CD4-positive, alpha-beta T cell treated with Interleukin-12 subunit alpha and Interleukin-12 subunit beta, for 1 hour (primary cell): ENCODE measurements around the gene FLNB.

Experiments used
- DNase-seq: peaks from one replicate; pipeline ENCODE4 v3.0.0-alpha.2; 2020

FLNB gene

DNA sequence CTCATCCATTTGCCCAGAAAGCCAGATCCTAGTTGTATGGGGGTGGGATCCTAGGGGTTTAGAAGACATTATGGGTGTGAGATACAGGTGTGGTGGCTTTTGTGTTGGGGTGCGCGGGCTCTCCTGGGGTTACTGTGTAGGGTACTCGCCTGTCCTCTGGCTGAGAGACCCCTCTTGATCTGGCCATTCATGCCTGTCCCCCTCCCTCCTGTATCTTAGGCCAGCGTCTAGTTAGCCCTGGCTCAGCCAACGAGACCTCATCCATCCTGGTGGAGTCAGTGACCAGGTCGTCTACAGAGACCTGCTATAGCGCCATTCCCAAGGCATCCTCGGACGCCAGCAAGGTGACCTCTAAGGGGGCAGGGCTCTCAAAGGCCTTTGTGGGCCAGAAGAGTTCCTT is 161.1 kb downstream of the FLNB start:
- no peak for DNase-seq

DNA sequence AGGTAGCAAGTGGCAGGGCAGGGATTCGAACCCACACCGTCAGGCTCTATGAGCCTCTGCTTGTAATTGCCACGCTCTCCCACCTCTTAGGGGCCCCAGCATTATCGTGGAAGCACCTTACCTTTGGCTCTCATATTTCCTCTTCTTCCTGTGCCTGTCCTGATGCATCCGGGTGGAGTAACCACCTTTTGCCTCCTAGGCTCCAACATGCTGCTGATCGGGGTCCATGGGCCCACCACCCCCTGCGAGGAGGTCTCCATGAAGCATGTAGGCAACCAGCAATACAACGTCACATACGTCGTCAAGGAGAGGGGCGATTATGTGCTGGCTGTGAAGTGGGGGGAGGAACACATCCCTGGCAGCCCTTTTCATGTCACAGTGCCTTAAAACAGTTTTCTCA is 162.2 kb downstream of the FLNB start:
- DNase-seq, result no peak

DNA sequence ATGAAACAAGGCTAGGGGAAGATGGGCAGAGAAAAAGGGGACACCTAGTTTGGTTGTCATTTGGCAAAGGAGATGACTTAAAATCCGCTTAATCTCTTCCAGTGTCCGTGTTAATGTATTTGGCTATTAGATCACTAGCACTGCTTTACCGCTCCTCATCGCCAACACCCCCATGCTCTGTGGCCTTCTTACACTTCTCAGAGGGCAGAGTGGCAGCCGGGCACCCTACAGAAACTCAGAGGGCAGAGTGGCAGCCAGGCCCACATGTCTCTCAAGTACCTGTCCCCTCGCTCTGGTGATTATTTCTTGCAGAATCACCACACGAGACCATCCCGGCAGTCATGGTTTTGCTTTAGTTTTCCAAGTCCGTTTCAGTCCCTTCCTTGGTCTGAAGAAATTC is 162.9 kb downstream of the FLNB start:
- no peak for DNase-seq

DNA sequence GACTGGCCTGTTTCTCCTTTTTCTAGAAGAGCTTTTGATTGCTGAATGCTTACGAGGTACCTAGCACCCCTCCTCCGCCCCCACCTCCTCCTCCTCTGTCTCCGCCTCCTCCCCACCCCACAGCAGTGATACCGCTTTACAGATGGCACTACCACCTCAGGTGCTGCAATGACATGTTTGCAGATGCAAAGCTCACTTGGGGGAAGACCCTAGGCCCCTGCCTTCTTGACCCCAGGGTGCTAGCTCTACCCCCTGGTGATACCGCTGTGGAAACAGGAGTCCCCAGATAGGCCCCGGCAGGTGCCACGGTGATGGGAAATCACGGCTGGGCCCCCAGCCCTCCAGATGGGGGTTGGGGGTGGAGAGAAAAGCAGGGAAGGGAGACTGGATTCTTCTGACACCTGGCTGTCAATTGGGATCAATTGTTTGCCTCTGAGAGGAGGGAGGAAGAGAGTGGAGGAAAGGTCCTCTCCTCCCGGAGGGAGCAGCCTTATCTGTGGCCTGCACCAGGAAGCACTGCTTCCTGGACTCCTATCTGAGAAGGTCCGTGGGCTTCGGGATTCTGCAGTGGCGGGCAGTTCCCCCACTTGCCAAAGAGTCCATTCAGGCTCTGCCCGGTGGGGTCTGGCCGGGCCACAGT is 164.9 kb downstream of the FLNB start:
- DNase-seq, result no peak

DNA sequence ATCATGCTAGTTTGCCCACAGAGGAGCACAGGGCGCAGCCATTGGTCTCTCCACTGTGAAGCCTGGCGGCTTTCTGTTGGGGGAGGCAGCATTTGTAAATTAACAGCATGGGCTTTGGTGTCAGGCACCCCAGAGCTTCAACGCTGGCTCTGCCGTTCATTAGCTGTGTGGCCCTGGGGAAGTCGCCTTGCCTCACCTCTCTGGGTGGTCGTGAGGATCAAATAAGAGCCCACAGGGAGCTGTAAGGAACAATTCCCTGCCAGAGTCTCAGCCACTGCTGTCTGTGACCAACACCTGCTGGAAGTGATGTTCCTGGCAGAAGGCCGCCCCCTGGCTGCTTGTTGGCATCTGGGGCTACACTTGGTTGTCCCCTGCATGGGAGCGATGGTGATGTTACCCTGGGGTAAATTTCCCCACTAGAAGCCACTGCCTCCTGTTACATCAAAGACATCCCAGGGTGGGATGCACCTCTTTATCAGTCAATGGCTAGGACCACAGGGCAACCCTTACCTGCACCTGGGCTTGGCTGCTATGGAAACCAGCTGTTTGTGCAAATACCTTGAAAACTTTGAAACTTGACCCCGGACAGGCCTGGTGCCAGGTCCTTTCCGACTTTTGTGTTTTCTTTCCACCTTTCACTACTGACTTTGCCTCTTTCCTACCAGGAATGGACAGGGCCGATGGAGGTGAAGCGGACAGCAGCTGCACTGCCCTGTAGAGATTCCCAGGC is 165.6 kb downstream of the FLNB start:
- peak; percentile 22 for DNase-seq

DNA sequence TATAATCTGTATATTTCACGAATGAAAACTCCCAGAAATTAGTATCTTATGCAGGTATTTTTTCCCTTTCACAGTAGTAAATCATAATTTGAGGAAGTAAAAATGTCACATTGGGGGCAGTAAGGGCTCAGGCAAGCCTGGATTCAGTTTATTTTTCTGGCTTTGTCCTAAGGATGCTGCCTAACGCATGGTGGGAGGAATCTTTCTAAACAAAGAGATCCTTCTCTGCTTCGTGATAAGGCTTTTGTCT is 166.9 kb downstream of the FLNB start:
- DNase-seq, result no peak

DNA sequence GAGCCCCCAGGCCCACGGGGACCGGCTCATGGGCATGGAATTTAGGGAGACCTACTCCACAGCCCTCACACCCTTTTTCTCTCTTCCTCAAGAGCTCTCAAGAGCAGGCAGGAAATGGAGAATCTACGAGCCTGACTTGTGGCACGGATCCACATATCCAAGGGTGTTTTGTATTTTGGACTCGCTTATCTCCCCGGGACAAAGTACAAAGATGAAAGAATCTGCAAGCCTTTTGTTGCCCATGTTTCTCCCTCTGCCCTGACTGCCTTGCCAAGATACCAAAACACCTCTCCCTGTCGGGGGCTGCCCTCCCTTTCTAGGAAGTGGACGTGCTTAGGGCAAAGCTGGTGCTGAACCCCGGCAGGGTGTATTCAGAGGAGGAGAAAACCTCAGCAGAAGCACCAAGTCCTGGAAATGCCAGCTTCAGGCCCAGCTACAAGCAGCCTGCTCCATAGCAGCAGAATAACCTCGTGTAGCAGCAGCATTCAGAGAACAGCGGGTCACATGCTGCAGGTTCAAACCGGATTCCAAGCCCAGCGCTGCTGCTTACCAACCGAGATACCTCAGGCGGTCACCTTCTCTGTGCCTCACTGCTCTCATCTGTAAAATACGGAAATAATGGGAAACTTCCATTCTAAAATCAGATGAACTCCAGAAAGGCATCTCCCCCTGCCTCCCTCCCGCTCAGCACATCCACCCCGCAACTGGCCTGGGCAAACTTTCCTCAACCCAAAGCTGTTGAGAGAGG is 167.4 kb downstream of the FLNB start:
- DNase-seq, result no peak

DNA sequence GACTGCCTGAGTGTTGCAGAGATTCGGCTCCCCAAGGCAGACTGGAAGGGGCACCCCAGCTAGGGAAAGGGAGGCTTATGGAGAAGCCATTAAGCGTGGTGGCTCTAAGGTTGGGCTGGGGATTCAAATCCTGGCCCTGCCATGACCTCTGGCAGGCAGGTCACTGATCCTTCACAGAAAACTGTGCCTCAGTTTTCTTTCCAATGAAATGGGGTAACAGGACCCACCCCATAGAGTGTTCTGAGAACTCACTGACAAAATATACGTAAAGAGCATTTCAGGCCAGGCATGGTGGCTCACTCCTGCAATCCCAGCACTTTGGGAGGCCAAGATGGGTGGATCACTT is 167.9 kb downstream of the FLNB start:
- DNase-seq, result no peak

DNA sequence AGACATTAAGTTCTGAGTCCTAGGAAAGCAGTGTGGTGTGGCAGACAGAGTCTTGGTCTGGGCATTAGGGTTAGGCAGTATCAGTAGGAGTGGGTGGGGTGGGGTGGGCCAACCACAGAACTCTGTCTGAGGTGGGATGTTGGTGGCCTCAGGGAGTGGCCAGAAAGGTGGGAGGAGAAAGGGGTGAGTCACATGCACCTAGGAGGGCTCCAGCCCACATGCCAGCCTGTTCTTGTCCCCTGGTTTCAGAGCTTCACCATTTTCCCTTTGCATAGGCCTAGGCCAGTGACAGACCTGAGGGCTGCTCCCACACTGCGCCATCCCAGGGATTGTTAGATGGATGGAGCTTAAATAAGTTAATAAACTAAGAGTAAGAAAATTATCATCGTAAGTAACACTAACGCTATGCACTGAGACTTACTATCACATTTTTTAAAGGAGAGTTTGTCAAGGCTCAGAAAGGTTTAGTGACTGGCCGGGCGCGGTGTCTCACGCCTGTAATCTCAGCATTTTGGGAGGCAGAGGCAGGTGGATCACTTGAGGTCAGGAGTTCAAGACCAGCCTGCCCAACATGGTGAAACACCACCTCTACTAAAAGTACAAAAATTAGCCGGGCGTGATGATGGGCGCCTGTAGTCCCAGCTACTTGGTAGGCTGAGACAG is 168.7 kb downstream of the FLNB start:
- no peak for DNase-seq

DNA sequence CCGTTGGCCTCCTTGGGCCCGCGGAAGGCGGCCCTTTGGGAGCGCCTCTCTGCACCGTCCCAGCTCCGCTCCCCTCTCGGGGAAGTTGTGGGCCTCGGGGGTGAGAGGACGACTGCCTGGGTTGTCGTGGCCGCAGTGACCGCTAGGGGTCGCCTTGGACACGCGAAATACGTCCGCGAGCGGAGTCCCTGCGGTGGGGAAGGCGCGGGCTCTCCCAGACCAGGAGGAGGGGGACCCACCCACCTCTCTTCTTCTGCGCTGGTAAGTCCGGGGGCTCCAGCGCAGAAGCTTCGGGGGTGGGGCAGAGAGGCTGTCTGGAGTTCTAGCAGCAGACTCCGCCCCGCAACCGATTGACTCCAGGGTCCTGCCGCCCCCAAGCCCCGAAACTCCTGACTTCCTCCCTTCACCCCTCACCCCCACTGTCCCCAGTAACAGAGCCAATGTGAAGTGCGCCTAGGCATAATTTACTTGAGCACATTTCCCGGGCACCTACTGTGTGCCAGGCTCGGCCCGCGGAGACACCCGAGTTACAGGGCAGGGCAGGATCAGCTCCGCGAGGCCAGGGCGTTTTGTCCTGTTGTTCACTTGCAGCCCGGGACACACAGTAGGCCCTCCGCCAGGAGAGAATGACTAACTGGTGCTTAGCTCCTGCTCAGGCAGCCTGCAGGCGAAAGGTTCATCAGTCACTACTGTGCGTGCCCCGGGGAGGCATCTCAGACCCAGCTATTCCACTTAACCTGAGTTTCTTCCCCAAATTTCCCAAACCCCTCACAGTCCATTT is 169.7 kb downstream of the FLNB start:
- DNase-seq, result peak; percentile 87

DNA sequence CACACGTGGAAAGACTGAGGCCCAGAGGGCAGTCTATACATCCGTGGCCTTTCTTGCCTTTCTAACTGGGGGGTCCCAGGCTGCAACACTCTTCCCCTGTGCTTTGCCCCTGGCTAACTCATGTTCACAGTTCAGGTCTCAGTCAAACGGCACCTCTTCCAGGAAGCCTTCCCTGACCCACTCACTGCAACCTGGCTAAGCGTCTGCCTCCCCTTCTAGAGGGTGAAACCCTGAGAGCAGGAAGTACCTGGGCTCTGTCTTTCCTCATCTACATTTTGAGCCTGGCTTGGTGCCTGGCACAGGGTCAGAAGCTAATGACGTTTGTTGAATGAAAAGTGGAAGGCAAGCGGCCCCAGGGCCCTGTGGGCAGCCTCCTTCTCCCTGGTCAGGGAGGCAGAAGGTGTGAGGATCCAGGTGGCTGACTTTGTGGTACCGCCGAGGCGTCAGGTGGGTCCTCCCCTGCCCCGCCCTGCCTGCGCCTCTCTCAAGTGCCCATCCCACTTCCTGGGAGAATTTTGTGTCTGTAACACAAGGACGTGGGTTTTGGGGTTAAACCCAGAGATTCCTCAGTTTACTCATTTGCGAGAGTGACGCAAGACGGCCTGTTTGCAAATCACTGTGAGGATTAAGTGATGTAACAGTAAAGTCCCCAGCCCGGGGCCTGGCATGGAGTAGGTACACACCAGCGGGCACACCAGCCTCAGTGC is 170.5 kb downstream of the FLNB start:
- no peak for DNase-seq

DNA sequence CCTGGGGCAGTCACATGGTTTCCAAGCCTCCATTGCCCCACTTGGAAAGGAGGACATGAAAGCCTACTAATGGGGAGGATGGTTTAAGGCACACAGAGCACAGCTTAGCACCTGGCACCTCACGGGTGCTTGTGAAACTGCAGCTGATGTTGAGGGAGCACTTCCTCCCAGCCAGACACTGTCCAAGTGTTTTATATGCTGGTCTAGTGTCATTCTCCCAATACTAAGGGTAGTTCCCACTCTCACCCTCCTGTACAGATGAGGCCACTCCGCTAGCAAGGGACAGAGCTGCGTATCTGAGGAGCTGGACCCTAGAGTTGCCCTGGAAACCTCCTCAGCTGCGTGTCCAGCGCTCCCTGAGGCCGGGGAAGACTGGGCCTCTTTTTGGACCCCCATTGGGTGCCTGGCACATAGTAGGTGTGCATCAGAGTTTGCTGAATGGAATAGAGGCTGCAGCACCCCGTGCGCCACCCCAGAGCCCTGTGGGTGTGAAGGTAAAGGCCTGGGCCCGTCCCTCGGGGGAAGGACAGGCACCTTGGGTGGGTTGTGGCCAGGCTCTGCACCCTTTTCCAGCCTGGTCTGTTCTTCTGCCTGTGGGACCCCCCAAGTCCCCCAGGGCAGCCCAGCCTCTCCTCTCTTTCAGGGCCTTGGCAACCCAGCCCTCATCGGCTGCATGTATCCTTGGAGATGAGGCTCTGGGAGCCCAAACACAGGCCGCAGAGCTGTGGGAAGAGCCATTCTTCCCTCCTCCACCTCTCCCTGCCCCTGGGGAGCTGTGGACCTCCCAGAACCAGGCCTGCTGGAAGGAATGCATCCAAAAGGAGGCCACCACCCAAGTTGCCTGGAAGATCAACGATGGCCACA is 171.2 kb downstream of the FLNB start:
- no peak for DNase-seq

DNA sequence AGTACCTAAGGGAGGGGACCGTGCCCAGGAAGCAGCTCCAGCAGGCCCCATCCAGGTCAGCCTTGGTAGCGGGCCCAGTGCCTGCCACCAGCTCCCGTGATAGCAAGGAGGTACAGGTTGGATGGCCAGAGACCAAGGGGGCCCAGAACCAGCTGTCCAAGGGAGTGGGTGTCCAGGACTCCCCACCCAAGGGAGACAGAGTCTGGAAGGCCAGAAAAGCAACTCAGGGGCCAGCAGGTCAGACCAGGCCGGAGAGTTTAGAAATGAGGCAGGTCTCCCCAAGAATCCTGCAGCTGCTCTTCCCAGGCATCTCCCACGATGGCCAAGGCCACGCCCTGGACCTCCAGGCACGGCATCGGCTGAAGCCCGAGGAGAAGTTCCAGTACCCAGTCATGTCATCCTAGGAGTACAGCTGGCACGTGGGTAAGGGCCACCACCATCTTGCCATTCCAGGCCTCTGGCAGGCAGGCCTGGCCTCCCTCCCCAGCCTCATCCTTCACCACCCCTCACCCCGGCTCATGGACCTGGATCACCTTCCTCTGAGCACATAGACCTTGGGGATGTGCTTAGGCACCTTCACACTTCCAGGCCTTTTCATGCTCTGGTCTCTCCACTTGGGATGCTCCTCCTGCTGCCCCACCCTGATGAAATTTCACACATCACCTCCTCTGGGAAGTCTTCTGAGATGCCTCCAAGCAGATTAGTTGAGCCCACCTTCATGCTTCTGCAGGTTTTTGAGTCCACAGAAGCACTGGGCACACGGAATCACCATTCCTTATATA is 172.1 kb downstream of the FLNB start:
- no peak for DNase-seq

DNA sequence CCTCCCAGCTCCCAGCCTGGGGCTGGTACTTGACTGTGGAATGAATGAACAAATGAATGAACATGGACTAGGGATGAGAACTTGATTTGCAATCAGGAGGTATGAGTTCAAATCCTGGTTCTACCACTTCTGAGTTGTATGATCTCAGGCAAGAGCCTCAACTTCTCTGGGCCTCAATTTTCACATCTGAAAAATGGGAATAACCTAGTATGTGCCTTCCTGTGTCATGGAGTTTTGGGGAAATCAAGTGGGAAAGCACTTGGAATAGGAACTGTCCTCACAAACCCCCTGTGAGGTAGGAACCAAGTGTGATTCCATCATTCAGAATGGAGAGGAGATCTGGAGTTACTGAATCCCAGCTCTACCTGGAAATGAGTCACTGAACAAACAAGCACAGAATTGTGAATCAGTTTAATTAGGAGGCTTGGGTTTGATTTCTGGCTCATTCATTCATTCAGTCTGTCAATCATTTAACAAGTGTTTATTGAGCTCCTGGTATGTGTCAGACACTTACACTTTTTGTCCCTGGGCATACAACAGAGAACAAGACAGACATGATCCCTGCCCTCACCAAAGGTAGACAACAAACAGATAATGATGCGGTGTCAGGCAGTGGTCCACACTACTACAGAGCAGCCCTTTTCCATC is 172.8 kb downstream of the FLNB start:
- DNase-seq, result no peak

DNA sequence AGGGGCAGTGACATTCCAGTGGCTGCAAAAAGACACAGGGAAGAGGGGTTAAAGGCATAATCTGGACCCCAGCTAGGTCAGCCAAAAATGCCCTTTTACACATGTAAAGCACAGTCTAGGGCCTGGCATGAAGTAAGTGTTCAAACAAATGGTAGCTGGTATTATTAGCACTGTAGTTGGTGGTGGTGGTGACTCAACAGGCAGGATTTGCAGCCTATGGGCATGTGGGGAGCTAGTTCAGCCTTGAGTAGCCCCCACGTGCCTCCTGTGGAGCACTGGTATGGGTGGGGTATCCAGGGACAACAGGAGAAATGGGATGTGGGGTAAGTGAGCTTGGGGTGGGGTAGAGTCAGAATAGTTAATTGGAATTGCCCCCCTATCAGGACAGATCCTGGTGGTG is 175.0 kb downstream of the FLNB start:
- no peak for DNase-seq

DNA sequence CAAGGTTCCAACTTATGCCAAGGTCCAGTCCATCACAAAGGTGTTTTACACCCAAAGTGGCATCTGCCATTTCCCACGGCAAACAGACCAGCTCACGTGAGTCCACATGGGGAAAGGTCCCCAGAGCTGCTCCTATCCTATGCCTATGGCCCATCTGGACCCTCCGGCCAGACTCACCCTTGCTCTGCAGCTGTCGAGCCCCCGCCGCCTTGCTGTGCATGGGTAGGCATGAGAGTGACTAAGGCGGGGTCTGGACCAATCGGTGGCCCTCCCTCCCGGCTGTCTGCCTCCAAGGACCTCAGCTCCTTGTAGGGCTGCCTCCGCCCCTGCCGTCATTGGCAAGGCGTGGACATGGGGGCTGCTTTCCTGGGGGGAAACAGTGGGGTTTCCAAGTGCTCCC is 175.7 kb downstream of the FLNB start:
- DNase-seq, result no peak

DNA sequence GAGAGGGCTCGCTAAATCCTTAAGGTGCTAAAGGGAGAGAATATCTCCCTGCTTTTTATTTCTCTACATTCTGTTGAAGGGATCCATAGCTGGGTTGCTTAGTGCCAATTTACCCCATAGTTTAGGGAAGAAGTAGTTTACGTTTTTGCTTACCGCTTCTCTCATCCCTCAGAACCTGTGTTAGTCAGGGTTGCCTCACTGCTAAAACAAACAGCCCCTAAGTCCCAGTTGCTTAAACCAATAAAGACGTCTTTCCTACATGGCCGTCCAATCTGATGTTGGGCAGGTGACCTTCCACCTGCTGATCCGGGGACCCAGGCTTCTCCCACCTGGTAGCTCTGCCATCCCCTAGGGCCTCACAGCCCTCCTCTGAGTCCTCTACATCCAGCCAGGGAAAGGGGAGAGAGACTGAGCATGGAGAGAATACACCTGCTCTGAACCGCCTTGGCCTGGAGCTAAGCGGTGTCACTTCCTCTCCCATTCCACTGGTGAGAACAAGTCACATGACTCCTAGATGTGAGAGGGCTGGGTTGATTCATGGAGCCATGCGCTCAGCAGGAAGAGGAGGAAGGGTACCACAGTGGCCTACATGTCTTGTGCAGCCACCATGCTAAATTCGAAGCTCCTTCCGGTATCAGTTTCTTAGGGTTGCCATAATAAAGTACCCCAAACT is 176.2 kb downstream of the FLNB start:
- no peak for DNase-seq

DNA sequence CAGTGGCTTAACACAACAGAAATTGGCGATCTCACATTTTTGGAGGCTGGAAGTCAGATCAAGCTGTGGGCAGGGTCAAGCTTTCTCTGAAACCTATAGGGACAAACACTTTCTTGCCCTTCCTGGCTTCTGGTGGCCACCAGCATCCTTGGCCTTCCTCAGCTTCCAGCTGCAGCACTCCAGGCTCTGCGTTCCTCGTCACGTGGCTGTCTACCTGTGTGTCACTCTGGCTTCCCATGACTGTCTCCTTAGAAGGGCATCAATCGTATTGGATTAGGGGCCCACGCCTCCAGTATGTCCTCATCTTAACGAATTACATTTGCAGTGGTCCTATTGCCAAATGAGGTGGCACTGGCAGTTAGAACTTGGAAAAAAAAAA is 176.7 kb downstream of the FLNB start:
- no peak for DNase-seq

DNA sequence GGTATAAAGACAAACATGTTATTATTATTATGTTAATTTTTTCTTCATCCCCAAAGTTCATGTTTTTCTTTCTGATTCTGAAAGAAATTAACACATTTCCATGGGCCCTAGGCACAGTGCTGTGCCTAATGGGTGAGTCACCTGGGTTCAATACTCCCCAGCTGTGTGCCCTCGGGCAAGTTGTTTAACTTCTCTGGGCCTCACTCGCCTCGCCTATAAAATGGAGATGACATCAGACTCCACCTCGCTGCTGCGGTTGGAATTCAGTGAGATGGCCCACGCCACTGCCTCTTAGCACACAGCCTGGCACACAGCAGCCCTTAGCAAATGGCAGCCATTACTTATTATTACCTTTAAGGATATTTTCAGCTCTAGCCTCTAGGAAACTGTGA is 179.9 kb downstream of the FLNB start:
- no peak for DNase-seq
